ENCODE data around the gene MAD1L1.

- TF ChIP-seq CTCF (conservative IDR thresholded peaks at IDR 0.05) = no peak
- no peak for TF ChIP-seq ZFX (IDR thresholded peaks at IDR 0.05)
Observed at GRCh38 chr7:1892011-1892965, 340.5 kb downstream of the MAD1L1 start.

Measured in C4-2B (cell line).